DND-41 (cell line): Measurements from ENCODE around the gene SPDYE3.
A peak's percentile ranks its signal among the peaks of the same experiment; 100 is the strongest.

Experiments used
- ATAC-seq: fragments of 200-7000 bp; cut with Tn5 transposase; 3 replicates; pipeline ENCODE4 v1.9.1; 2021; ENCODE audit warnings: low read depth; ENCODE audit not compliant: insufficient read depth
- DNase-seq: peaks from one replicate; pipeline ENCODE4 v3.0.0-alpha.2; 2020
- H2AFZ ChIP-seq: 2 replicates; pipeline ENCODE4 v1.6.0; 2012; ENCODE audit warnings: low read depth, low read length
- H3K27ac ChIP-seq: 2 replicates; pipeline ENCODE4 v1.5.1; 2012; ENCODE audit warnings: low read length, inconsistent platforms
- H3K27me3 ChIP-seq: fragments of 200-600 bp; sonication (generic); 2 replicates; pipeline ENCODE4 v1.6.0; 2012; ENCODE audit warnings: low read length, mild to moderate bottlenecking, inconsistent platforms; ENCODE audit not compliant: insufficient read depth, poor library complexity
- H3K36me3 ChIP-seq: 2 replicates; pipeline ENCODE4 v1.5.1; 2012; ENCODE audit warnings: low read length, inconsistent platforms; ENCODE audit not compliant: insufficient read depth
- H3K4me1 ChIP-seq: 2 replicates; pipeline ENCODE4 v1.5.1; 2012; ENCODE audit warnings: mild to moderate bottlenecking, low read length; ENCODE audit not compliant: insufficient read depth
- H3K4me2 ChIP-seq: 2 replicates; pipeline ENCODE4 v1.6.0; 2012; ENCODE audit warnings: mild to moderate bottlenecking, moderate library complexity, low read length, inconsistent platforms; ENCODE audit not compliant: insufficient read depth
- H3K4me3 ChIP-seq, 2 experiments: fragments of 200-600 bp in 1 of 2; shearing (Covaris generic) in 1 of 2; 2 replicates each; pipeline ENCODE4 v1.5.1; 2012 to 2016; ENCODE audit warnings: inconsistent platforms in 2 of 2, low read length in 2 of 2, mild to moderate bottlenecking in 2 of 2, low read depth in 1 of 2, moderate library complexity in 1 of 2
- H3K79me2 ChIP-seq: 2 replicates; pipeline ENCODE4 v1.6.0; 2012; ENCODE audit warnings: low read length, inconsistent platforms; ENCODE audit not compliant: insufficient read depth
- H3K9ac ChIP-seq: 2 replicates; pipeline ENCODE4 v1.6.0; 2012; ENCODE audit warnings: low read depth, mild to moderate bottlenecking, inconsistent platforms, low read length, moderate library complexity
- H3K9me3 ChIP-seq: 2 replicates; pipeline ENCODE4 v1.5.1; 2012; ENCODE audit warnings: low read length, moderate library complexity, mild to moderate bottlenecking, inconsistent platforms; ENCODE audit not compliant: insufficient read depth, severe bottlenecking
- H4K20me1 ChIP-seq: 2 replicates; pipeline ENCODE4 v1.6.0; 2012; ENCODE audit warnings: low read length; ENCODE audit not compliant: insufficient read depth
- CTCF ChIP-seq: IDR thresholded peaks from 2 replicates; pipeline ENCODE4 v1.5.1; 2012; ENCODE audit warnings: borderline replicate concordance, low read length, moderate library complexity, mild to moderate bottlenecking; ENCODE audit not compliant: poor library complexity, severe bottlenecking; ENCODE audit errors: extremely low read depth
- EZH2 ChIP-seq: IDR thresholded peaks from 3 replicates; pipeline ENCODE4 v1.6.1; 2012; ENCODE audit warnings: borderline replicate concordance, low read depth, mild to moderate bottlenecking, moderate library complexity, low read length, inconsistent platforms; ENCODE audit not compliant: severe bottlenecking

The SPDYE3 gene

GRCh38 chr7:100371561-100372171 is 64.2 kb downstream of the SPDYE3 start:
- ATAC-seq (peak; percentile 15; the same call in 1 of the 3 replicates), DNase-seq (no peak)
- H3K9ac ChIP-seq = no peak overlapping the region
- peak overlapping the region; percentile 58; the same call in 1 of the 2 replicates for H3K27ac ChIP-seq
- TF ChIP-seq EZH2 (no peak), CTCF (no peak)
- peaks cover 13% of the 10 kb centered on the region for H3K4me1 ChIP-seq
- H3K4me2 ChIP-seq = no peak overlapping the region
- H3K36me3 ChIP-seq = peaks cover 20% of the 10 kb centered on the region
- H3K79me2 ChIP-seq = no peaks in the 10 kb centered on the region
- no peak overlapping the region for H3K4me3 ChIP-seq
- peaks cover 3% of the 10 kb centered on the region; the same call in 1 of the 2 replicates for H4K20me1 ChIP-seq
- no peaks in the 10 kb centered on the region for H3K27me3 ChIP-seq
- H2AFZ ChIP-seq = no peak overlapping the region
- no peaks in the 10 kb centered on the region for H3K9me3 ChIP-seq
